Measurements from ENCODE around the gene KLHDC7B. TPM values are rescaled to one million over a fixed set of nuclear protein-coding genes. Genes with fewer than 3 reads are reported as not detected.

Gene KLHDC7B
- total RNA-seq, 1 donor from 2014 or later: 0.32 TPM

GRCh38 chr22:50556703-50557102 is 11.0 kb downstream of the KLHDC7B start:
- TF ChIP-seq EZH2 (IDR thresholded peaks at IDR 0.05; ENCODE audit: insufficient read depth, low read length): no peak
- no peak for TF ChIP-seq CTCF (IDR thresholded peaks at IDR 0.05; ENCODE audit: insufficient read depth, low read depth, low read length)
- H3K36me3 ChIP-seq (ENCODE audit: insufficient read depth, low read length): no peaks in the 10 kb centered on the region
- no peaks in the 10 kb centered on the region for H3K79me2 ChIP-seq (ENCODE audit: insufficient read depth, low read length)
- Mint-ChIP-seq H3K4me1 (ENCODE audit: low read depth, unreplicated experiment) (peaks cover 5% of the 10 kb centered on the region), H3K27me3 (ENCODE audit: low read depth, unreplicated experiment) (peaks cover 35% of the 10 kb centered on the region), H3K9me3 (ENCODE audit: unreplicated experiment) (no peaks in the 10 kb centered on the region), H3K27ac (ENCODE audit: unreplicated experiment) (no peak overlapping the region), H3K4me3 (ENCODE audit: unreplicated experiment) (no peak overlapping the region), H3K36me3 (ENCODE audit: low read depth, unreplicated experiment) (no peaks in the 10 kb centered on the region)
- H3K4me2 ChIP-seq (ENCODE audit: low read length): no peak overlapping the region
- no peak overlapping the region for H3K4me3 ChIP-seq (ENCODE audit: insufficient read depth, low read depth, low read length)
- H3K4me1 ChIP-seq (ENCODE audit: insufficient read depth, low read length): no peaks in the 10 kb centered on the region
- FAIRE-seq: no peak
- no peaks in the 10 kb centered on the region for H3K9me3 ChIP-seq (ENCODE audit: insufficient read depth, low read depth, low read length)
- H2AFZ ChIP-seq (ENCODE audit: low read depth, low read length): no peak overlapping the region
- H3K27me3 ChIP-seq (ENCODE audit: insufficient read depth, low read length): peaks cover 29% of the 10 kb centered on the region
- no peaks in the 10 kb centered on the region for H4K20me1 ChIP-seq (ENCODE audit: insufficient read depth, low read length)
- H3K9ac ChIP-seq (ENCODE audit: low read length): no peak overlapping the region
- DNase-seq (ENCODE audit: low read depth): no peak
- no peak overlapping the region for H3K27ac ChIP-seq (ENCODE audit: low read depth, low read length)

- no peak overlapping the region for H3K27ac ChIP-seq (ENCODE audit: low read depth, low read length)
- FAIRE-seq: no peak
- H3K27ac Mint-ChIP-seq (ENCODE audit: unreplicated experiment): no peak overlapping the region
- no peak overlapping the region for H3K9ac ChIP-seq (ENCODE audit: low read length)
- DNase-seq (ENCODE audit: low read depth): no peak
- H4K20me1 ChIP-seq (ENCODE audit: insufficient read depth, low read length): no peaks in the 10 kb centered on the region
- no peak overlapping the region for H3K4me3 Mint-ChIP-seq (ENCODE audit: unreplicated experiment)
- H3K27me3 Mint-ChIP-seq (ENCODE audit: low read depth, unreplicated experiment): peaks cover 47% of the 10 kb centered on the region
- no peaks in the 10 kb centered on the region for H3K9me3 ChIP-seq (ENCODE audit: insufficient read depth, low read depth, low read length)
- TF ChIP-seq EZH2 (IDR thresholded peaks at IDR 0.05; ENCODE audit: insufficient read depth, low read length) (no peak), CTCF (IDR thresholded peaks at IDR 0.05; ENCODE audit: insufficient read depth, low read depth, low read length) (no peak)
- no peak overlapping the region for H2AFZ ChIP-seq (ENCODE audit: low read depth, low read length)
- H3K9me3 Mint-ChIP-seq (ENCODE audit: unreplicated experiment): no peaks in the 10 kb centered on the region
- no peak overlapping the region for H3K4me3 ChIP-seq (ENCODE audit: insufficient read depth, low read depth, low read length)
- no peaks in the 10 kb centered on the region for H3K79me2 ChIP-seq (ENCODE audit: insufficient read depth, low read length)
- no peaks in the 10 kb centered on the region for H3K36me3 ChIP-seq (ENCODE audit: insufficient read depth, low read length)
- H3K4me1 Mint-ChIP-seq (ENCODE audit: low read depth, unreplicated experiment): peaks cover 5% of the 10 kb centered on the region
- H3K4me1 ChIP-seq (ENCODE audit: insufficient read depth, low read length): peaks cover 4% of the 10 kb centered on the region
- H3K27me3 ChIP-seq (ENCODE audit: insufficient read depth, low read length): peaks cover 31% of the 10 kb centered on the region
- no peaks in the 10 kb centered on the region for H3K36me3 Mint-ChIP-seq (ENCODE audit: low read depth, unreplicated experiment)
- no peak overlapping the region for H3K4me2 ChIP-seq (ENCODE audit: low read length)
These were observed 14.3 kb downstream of the KLHDC7B start for GRCh38 chr22:50560034-50560433.

- H2AFZ ChIP-seq (ENCODE audit: low read depth, low read length): no peak overlapping the region
- H3K4me2 ChIP-seq (ENCODE audit: low read length): no peak overlapping the region
- TF ChIP-seq CTCF (IDR thresholded peaks at IDR 0.05; ENCODE audit: insufficient read depth, low read depth, low read length): no peak
- TF ChIP-seq EZH2 (IDR thresholded peaks at IDR 0.05; ENCODE audit: insufficient read depth, low read length): no peak
- H3K36me3 ChIP-seq (ENCODE audit: insufficient read depth, low read length): no peaks in the 10 kb centered on the region
- H3K4me3 ChIP-seq (ENCODE audit: insufficient read depth, low read depth, low read length): no peak overlapping the region
- H3K4me1 ChIP-seq (ENCODE audit: insufficient read depth, low read length): peaks cover 4% of the 10 kb centered on the region
- H3K9me3 ChIP-seq (ENCODE audit: insufficient read depth, low read depth, low read length): no peaks in the 10 kb centered on the region
- no peak overlapping the region for H3K27ac ChIP-seq (ENCODE audit: low read depth, low read length)
- H3K36me3 Mint-ChIP-seq (ENCODE audit: low read depth, unreplicated experiment): peaks cover 6% of the 10 kb centered on the region
- H3K9me3 Mint-ChIP-seq (ENCODE audit: unreplicated experiment): peaks cover 1% of the 10 kb centered on the region
- peak overlapping the region; percentile 75 for H3K4me3 Mint-ChIP-seq (ENCODE audit: unreplicated experiment)
- no peak for DNase-seq (ENCODE audit: low read depth)
- peaks cover 5% of the 10 kb centered on the region for H3K4me1 Mint-ChIP-seq (ENCODE audit: low read depth, unreplicated experiment)
- H3K27me3 ChIP-seq (ENCODE audit: insufficient read depth, low read length): peaks cover 26% of the 10 kb centered on the region
- H3K27ac Mint-ChIP-seq (ENCODE audit: unreplicated experiment): peak overlapping the region; percentile 76
- FAIRE-seq: no peak
- no peaks in the 10 kb centered on the region for H4K20me1 ChIP-seq (ENCODE audit: insufficient read depth, low read length)
- H3K9ac ChIP-seq (ENCODE audit: low read length): no peak overlapping the region
- H3K79me2 ChIP-seq (ENCODE audit: insufficient read depth, low read length): no peaks in the 10 kb centered on the region
- peaks cover 40% of the 10 kb centered on the region for H3K27me3 Mint-ChIP-seq (ENCODE audit: low read depth, unreplicated experiment)
These were observed 16.0 kb downstream of the KLHDC7B start for GRCh38 chr22:50561401-50562358.

Measured in astrocyte (in vitro differentiated cells and primary cell).